ENCODE results near the gene DCUN1D1. TPM values are rescaled to one million over a fixed set of nuclear protein-coding genes. Genes with fewer than 3 reads are reported as not detected.

DCUN1D1 gene
- total RNA-seq, 1 donor from 2014 or later = 50.7 TPM

DNA sequence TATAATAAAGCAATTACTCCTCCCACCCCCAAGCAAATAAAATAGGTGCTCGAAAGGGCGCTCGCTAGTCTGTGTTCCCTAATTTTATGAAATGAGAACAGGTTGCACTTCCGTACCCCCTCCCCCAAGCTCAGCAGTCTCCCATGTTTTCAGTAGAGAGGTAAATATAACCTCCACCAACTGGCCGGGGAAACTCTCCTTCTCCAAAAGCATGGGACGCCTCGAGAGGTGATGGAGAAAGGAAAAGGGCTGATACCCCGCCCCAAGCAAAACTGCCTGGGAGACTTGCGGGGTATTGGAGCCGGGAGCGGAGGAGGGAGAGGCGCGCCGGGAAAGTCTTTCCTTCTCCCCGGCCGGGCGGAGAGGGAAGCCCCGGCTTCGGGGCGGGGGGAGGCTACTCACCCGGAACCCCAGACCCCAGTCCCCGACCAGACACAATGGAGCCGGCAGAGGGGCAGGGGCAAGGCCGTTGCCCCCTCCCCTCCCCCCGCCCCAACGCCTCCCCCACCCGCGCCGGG lies 605 bp downstream of the DCUN1D1 start:
- H3K36me3 Mint-ChIP-seq = no peaks in the 10 kb centered on the region
- peak overlapping the region; percentile 78 for H3K27ac Mint-ChIP-seq
- peak overlapping the region; percentile 91 for H3K4me3 Mint-ChIP-seq
- H3K4me1 Mint-ChIP-seq = peaks cover 21% of the 10 kb centered on the region
- H3K9me3 Mint-ChIP-seq = no peaks in the 10 kb centered on the region
- TF ChIP-seq, protein P1, sequence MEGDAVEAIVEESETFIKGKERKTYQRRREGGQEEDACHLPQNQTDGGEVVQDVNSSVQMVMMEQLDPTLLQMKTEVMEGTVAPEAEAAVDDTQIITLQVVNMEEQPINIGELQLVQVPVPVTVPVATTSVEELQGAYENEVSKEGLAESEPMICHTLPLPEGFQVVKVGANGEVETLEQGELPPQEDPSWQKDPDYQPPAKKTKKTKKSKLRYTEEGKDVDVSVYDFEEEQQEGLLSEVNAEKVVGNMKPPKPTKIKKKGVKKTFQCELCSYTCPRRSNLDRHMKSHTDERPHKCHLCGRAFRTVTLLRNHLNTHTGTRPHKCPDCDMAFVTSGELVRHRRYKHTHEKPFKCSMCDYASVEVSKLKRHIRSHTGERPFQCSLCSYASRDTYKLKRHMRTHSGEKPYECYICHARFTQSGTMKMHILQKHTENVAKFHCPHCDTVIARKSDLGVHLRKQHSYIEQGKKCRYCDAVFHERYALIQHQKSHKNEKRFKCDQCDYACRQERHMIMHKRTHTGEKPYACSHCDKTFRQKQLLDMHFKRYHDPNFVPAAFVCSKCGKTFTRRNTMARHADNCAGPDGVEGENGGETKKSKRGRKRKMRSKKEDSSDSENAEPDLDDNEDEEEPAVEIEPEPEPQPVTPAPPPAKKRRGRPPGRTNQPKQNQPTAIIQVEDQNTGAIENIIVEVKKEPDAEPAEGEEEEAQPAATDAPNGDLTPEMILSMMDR (IDR thresholded peaks at IDR 0.05; ENCODE audit: unreplicated experiment) = no peak
- DNase-seq (ENCODE audit: low spot score in 2 of 2, unreplicated experiment in 2 of 2) = peak; percentile 33 to 59
- no peaks in the 10 kb centered on the region for H3K27me3 Mint-ChIP-seq (ENCODE audit: low read depth)

DNA sequence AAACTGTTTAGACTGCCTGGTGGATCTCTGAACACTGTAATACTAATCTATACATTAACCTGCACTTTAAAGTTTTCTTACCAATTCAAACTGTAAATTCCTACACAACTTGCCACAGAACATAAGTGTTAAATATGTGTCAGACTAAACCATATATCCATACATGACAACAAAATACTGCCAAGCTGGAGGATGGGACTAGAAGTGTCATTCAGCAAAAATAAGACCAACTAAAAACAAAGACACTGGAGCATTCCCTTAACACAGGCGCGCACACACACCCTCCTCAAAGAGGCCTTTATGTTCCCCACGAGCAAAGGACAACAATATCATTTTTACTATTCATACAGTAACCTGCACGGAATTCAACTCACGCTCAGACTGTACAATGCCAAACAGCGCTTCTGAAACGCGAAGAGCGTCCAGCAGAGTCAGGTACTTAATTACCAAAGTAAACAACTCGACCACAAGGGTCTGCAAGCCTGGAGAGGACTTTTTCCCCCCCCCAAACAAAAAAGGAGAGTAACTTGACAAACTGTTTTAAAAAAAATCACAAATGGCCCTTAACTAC lies 1.1 kb downstream of the DCUN1D1 start:
- DNase-seq (ENCODE audit: low spot score in 2 of 2, unreplicated experiment in 2 of 2) = no peak
- no peaks in the 10 kb centered on the region for H3K27me3 Mint-ChIP-seq (ENCODE audit: low read depth)
- peak overlapping the region; percentile 91 for H3K4me3 Mint-ChIP-seq
- H3K36me3 Mint-ChIP-seq = no peaks in the 10 kb centered on the region
- H3K4me1 Mint-ChIP-seq = peaks cover 19% of the 10 kb centered on the region
- TF ChIP-seq, protein P1 (IDR thresholded peaks at IDR 0.05; ENCODE audit: unreplicated experiment) = no peak
- H3K27ac Mint-ChIP-seq = peak overlapping the region; percentile 78
- no peaks in the 10 kb centered on the region for H3K9me3 Mint-ChIP-seq

DNA sequence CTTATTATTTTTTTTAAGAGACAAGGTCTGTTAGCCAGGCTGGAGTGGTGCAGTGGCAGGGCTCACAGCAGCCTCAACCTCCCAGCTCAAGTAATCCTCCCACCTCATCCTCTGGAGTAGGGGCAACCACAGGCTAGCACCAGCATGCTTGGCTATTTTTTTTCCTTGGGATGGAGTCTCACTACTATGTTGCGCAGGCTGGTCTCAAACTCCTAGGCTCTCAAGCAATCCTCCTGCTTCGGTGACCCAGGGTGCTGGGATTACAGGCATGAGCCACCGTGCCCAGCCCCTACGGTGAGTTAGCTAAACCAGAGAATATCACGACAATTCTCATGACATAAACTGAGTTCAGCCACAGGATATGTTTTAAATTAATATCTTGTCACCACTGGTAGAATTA lies 2.0 kb downstream of the DCUN1D1 start:
- Mint-ChIP-seq H3K27ac (no peak overlapping the region), H3K36me3 (no peaks in the 10 kb centered on the region), H3K4me3 (peak overlapping the region; percentile 91), H3K9me3 (no peaks in the 10 kb centered on the region), H3K4me1 (peaks cover 19% of the 10 kb centered on the region), H3K27me3 (ENCODE audit: low read depth) (no peaks in the 10 kb centered on the region)
- DNase-seq (ENCODE audit: low spot score in 2 of 2, unreplicated experiment in 2 of 2) = no peak
- TF ChIP-seq, protein P1 (IDR thresholded peaks at IDR 0.05; ENCODE audit: unreplicated experiment) = no peak

DNA sequence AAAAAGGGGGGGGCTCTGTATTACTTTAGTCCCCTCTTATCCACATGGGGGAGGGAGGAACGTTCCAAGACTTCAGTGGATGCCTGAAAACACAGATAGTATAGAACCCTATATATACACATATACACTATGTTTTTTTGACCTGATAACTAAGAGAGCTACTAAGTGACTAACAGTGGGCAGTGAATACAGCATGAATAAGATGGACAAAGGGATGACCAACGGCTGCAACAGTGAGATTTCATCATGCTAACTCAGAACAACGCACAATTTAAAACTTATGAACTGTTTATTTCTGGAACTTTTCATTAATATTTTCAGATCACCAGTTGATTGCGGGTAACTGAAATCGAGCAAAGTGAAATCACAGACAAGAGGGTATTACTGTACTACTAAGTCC lies 7.3 kb downstream of the DCUN1D1 start:
- Mint-ChIP-seq H3K36me3 (no peaks in the 10 kb centered on the region), H3K27ac (no peak overlapping the region), H3K9me3 (no peaks in the 10 kb centered on the region), H3K4me3 (no peak overlapping the region), H3K27me3 (ENCODE audit: low read depth) (no peaks in the 10 kb centered on the region), H3K4me1 (peaks cover 20% of the 10 kb centered on the region)
- DNase-seq (ENCODE audit: low spot score in 2 of 2, unreplicated experiment in 2 of 2) = no peak
- TF ChIP-seq, protein P1 (IDR thresholded peaks at IDR 0.05; ENCODE audit: unreplicated experiment) = no peak

DNA sequence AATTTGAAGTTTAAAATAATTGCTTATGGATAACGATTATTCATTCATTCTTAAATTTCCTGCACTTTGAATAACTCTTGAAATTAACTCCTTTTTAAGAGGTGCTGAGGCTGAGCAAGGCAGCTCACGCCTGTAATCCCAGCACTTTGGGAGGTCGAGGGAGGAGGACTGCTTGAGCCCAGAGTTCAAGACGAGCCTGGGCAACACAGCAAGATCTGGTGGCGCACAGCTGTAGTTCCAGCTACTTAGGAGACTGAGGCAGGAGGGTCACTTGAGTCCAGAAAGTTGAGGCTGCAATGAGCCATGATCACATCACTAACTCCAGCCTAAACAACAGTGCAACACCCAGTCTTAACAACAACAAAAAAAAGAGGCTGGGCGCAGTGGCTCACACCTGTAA lies 8.0 kb downstream of the DCUN1D1 start:
- Mint-ChIP-seq H3K4me3 (no peak overlapping the region), H3K4me1 (peaks cover 22% of the 10 kb centered on the region), H3K27ac (peak overlapping the region; percentile 53), H3K27me3 (ENCODE audit: low read depth) (no peaks in the 10 kb centered on the region), H3K9me3 (no peaks in the 10 kb centered on the region), H3K36me3 (no peaks in the 10 kb centered on the region)
- TF ChIP-seq, protein P1 (IDR thresholded peaks at IDR 0.05; ENCODE audit: unreplicated experiment) = no peak
- no peak for DNase-seq (ENCODE audit: low spot score in 2 of 2, unreplicated experiment in 2 of 2)
